GM21423 (cell line): ENCODE data around the gene PIK3CG.
"Not testable (repeated sequence)": the region's sequence is repeated elsewhere in the genome, so short reads cannot be mapped to it uniquely, and the experiment has no call there.

Experiments
- ATAC-seq: cut with Tn5 transposase; IDR thresholded peaks from one replicate; pipeline ENCODE4 v1.9.1; 2021; ENCODE audit warnings: mild to moderate bottlenecking, moderate library complexity; ENCODE audit not compliant: unreplicated experiment

Gene PIK3CG

DNA sequence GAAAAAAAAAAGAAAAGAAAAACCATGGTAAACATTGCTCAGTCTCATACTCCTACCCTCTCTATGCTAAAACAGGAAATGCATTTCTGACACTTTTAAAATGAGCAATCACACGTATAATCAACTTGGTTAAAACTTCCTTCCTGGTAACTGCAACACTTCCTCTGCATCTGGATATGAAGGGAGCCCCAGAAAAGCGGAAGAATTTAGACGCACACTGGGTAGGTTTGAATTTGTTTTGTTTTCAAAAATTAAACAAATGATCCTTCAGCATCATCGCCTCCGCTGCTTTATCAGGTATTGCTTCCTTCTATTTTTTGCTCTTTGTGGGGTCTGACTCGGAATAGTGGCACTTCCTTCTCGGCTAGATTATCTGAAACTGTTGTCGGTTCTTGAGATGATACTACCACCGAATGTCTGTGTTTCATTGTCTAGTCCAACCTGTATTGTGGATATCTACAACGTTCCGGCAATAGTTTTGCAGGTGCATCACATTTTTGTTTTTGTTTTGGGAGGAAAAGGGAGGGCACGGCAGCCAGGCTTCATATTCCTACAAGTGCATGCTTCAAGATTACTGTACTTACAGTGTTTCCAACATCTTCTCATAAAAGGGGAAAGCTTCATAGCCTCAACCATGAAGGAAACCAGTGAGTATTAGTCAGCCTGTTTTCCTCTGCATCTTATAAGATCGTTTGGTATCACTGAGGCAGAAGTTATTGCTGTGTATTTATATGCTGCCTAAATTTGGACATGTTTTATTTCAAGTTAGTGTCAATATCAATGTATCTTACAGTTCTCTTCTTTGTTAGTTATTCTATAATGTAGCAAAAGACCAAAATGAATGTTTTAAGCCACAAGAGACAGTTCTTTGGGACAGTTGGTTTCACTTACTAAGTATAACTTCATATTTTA, at the start of gene PIK3CG:
Gene PIK3CG, plus strand, starts transcription at position 153 of the 912 bp plus-strand sequence. CDS start 2,280 bp downstream, outside the sequence.
- ATAC-seq = peak; percentile 65

DNA sequence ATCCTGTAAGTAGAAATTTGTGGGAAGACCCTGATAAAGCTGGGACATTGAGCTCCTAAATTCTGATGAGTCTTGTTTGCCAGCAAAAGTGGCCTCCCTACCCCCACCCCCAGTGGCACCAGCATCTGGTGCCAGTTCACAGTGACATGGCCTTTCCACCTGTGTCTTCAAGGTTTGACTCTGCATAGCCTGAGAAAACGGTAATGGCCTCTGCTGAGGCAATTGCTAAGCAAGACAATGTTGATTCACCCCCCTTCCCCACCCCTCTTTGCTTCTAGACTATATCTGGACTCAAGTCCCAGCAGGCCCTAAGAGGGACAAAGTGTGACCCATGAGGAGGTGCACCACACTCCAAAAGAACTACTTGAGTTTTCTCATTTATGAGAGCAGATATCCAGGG, 48.0 kb upstream of the PIK3CG start:
- no peak for ATAC-seq

DNA sequence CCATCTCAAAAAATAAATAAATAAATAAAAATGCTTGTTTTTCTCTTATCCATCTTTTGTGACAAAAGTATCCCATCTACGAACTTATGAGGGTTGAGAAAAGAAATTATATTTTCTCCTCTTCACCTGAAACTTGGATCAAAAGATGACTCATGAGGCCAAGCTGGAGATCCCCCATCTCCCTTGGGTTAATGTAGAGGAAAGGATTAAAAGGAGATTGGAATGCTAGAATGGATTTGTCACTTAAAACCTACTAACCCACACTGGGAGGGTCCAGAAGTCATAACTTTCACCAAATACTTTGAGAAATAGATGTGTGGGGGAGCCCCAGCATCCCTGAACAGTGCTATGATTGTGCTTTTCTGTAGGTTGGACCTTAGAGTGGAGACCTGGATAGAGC, 46.3 kb upstream of the PIK3CG start:
- ATAC-seq = no peak

DNA sequence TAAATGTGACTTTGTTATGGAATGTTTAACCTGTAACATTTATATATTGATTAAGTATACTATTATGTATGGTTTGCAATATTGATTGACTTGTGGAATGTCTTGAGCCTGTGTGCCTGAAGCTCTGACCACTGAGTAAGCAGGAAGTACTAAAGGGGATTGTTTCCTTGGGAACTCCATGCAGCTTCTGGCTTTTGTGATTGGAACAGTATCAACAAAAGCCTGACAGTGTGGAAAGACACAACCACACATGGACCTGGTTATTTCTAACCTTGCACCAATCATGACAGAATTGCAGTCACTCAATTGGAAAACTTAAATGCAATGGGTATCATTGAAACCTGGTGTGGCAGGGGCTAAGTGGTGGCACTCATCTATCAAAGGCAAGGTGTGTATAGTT, 45.5 kb upstream of the PIK3CG start:
- no peak for ATAC-seq

DNA sequence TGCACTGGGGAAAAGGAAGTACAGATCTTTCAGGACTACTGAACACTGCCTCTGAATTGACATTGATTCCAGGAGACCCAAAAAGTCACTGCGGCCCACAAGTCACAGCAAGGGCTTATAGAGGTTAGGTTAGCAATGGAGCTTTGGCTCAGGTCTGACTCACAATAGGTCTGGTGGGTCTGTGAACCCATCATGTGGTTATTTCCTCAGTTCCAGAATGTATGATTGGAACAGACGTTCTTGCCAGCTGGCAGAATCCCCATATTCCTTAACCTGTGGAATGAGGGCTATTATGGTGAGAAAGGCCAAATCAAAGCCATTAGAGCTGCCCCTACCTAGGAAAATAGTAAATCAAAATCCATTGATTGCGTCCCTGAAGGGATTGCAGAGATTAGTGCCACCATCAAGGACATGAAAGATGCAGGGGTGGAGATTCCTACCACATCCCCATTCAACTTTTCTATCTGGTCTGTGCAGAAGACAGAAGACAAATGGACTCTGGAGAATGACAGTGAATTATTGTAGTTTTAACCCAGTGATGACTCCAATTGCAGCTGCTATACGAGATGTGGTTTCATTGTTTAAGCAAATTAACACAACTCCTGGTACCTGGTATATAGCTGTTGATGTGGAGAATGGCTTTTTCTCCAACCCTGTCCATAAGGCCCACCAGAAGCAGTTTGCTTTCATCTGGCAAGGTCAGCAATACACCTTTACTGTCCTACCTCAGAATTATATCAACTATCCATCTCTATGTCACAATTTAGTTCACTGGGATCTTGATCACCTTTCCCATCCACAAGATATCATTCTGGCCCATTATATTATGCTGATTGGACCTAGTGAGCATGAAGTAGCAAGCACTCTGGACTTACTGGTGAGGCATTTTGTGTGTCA, 44.5 kb upstream of the PIK3CG start:
- ATAC-seq = no peak

DNA sequence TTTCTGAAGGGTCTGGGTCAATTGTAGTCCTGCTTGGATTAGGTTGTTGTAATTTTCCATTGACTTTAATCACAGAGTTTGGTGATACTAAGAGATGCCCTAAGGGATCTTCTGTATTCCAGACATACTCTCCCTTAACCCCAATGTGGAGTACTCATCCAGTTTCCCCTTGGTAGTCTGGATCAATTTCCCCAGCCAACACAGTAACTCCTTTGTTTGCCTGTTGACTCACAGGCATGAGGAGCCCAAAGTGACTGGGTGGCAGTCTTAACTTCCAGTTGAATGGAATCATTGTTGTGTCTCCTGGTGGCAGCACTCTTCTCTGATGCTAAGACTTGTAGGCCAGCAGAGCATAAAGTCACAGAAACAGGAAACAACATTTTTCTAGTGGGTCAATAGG, 41.5 kb upstream of the PIK3CG start:
- ATAC-seq = no peak

DNA sequence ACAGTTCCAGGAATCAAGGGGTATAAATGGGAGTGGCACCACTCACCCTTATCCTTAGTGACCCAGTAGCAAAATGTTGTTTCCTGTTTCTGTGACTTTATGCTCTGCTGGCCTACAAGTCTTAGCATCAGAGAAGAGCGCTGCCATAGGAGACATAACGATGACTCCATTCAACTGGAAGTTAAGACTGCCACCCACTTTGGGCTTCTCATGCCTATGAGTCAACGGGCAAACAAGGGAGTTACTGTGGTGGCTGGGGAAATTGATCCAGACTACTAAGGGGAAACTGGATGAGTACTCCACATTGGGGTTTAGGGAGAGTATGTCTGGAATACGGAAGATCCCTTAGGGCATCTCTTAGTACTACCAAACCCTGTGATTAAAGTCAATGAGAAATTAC, 40.6 kb upstream of the PIK3CG start:
- no peak for ATAC-seq

DNA sequence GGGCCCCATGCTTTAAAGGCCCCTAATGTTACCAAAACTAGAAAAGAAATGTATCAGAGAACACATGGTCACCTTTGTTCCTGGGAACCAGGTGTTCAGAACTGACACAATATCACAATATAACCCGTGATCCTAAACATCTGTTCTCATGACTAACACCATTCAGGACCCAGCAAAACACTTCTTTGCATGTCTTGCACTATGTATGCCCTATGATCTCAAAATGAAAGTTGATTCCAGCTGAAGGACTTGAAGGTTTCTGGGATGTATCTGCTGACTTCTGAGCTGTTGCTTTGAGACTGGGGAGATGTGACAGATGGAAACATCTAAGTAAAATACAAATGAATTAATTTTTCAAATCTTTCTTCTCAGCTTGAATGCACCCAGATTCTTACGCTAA, 37.5 kb upstream of the PIK3CG start:
- ATAC-seq = no peak

DNA sequence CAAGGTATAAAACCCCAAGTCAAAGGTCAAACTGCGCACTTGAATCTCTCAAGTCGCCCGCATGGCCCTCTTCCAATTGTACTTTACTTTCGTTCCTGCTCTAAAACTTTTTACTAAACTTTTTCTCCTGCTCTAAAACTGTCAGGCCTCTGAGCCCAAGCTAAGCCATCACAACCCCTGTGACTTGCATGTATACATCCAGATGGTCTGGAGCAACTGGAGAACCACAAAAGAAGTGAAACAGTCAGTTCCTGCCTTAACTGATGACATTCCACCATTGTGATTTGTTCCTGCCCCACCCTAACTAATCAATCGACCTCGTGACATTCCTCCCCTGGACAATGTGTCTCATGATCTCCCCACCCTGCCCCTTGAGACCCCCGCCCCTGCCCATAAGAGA, 35.6 kb upstream of the PIK3CG start:
- ATAC-seq = no peak

DNA sequence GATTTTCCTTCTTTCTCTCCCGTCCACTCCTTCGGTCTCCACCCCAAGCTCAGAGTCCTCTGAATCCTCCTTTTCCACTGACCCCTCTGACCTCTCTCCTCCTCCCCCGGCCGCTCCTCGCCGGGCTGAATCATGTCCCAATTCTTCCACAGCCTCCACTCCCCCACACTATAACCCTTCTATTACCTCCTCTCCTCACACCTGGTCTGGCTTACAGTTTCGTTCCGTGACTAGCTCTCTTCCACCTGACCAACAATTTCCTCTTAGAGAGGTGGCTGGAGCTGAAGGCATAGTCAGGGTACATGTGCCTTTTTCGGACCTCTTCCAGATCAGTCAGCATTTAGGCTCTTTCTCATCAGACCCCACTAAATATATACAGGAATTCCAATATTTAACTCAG, 34.2 kb upstream of the PIK3CG start:
- not testable (repeated sequence) for ATAC-seq

DNA sequence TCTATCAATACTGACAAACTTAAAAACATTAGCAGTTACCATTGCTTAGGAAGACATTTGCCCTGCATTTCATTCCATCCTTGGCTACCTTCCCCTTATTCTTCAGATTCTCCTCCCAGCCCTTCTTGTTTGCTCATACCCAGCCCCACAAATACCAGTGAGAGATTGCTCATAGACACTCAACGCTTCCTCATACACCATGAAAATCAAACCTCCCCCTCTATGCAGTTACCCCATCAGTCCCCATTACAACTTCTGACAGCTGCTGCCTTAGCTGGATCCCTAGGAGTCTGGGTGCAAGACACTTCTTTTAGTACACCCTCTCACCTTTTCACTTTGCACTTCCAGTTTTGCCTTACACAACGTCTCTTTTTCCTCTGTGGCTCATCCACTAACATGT, 28.3 kb upstream of the PIK3CG start:
- ATAC-seq = no peak

DNA sequence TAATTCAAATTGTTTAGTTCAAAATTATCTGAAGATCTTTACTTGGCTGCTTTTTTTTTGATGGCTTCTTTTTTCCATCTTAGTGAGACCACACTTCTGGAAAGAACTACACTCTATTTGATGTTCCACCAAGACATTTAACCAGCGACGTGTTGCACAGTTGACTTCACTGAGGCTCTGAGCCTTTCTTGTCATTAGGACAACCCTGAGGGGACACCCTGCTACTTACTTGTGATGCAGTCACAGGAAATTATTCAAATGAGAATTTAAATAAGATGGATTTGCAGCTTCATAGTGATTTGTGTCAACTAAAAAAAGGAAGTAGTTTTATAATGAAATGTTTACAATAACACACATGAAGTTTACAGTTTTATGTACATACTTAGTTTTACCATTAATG, 25.6 kb upstream of the PIK3CG start:
- ATAC-seq = no peak

DNA sequence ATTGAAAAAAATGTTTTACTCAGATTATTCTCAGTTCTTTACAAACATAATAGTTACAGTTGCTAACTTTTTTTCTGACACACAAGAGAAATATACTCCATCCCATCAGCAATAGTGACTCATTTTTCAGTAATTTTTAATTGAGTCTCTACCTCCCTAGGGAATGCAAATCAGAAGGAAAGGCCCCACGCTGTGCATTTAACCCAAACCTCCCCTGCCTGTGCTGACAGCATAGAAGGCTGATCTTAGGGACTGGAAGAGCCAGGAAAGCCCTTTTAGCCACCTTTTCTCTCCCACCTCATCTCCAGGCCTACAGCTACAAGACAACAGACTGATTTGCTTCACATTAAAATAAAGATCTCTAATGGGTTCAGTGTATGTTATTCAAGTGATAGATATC, 24.7 kb upstream of the PIK3CG start:
- no peak for ATAC-seq

DNA sequence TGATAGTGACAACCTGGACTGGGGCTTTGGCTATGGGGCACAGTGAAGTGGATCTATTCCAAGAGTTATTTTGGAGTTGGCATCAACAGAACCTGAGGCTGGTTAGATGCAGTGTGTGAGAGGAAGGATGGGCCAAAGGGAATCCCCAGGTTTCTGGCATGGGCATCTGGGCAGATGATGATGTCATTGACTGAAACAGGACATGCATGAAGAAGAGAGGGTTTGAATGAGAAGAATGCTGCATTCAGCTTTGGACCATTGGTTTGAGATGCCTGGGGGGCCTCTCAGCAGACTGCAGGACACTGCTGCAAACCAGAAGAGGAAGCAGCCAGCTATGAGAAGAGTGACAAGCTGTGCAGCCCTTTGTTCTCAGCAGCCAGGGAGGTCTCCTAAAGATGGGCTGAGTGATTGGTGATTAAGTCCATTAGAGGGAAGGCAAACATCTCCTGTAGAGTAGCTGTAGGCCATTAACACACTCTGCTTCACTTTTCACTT, 23.1 kb upstream of the PIK3CG start:
- no peak for ATAC-seq

DNA sequence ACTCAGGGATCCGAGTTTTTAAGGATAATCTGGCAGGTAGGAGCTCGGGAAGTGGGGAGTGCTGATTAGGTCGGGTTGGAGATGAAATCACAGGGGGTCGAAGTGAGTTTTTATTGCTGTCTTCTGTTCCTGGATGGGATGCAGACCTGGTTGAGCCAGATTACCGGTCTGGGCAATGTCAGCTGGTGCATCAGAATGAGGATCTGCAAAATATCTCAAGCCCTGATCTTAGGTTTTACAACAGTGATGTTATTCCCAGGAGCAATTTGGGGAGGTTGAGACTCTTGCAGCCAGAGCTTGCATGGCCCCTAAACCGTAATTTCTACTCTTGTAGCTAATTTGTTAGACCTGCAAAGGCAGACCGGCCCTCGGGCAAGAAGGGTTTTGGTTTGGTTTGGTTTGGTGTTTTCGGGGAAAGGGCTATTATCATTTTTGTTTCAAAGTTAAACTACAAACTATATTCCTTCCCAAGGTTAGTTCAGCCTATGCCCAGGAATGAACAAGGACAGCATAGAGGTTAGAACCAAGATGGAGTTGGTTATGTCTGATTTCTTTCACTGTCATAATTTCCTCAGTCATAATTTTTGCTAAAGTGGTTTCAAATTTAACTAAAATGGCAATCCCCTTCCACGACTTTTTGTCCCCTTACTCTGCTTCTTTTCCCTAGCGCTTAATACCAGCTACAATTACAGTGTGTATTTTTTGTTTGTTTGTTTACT, 20.6 kb upstream of the PIK3CG start:
- no peak for ATAC-seq

DNA sequence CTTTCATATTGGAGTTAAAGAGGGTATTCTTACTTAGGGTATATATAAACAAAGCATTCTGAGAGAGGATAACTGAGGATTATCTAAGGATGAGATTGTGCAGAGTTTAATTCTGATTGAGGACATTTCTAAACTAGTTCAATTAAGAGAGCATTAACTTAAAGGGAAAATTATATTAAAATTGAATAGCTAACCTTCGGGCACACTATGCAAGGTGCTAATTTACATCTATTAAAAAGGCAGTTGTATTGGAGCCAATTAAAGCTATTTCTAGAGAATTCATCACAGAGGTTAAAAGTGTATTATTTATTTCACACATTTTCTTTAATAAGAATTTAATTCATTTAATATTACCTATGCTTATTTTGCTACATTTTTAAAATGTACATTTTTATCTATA, 17.0 kb upstream of the PIK3CG start:
- no peak for ATAC-seq

DNA sequence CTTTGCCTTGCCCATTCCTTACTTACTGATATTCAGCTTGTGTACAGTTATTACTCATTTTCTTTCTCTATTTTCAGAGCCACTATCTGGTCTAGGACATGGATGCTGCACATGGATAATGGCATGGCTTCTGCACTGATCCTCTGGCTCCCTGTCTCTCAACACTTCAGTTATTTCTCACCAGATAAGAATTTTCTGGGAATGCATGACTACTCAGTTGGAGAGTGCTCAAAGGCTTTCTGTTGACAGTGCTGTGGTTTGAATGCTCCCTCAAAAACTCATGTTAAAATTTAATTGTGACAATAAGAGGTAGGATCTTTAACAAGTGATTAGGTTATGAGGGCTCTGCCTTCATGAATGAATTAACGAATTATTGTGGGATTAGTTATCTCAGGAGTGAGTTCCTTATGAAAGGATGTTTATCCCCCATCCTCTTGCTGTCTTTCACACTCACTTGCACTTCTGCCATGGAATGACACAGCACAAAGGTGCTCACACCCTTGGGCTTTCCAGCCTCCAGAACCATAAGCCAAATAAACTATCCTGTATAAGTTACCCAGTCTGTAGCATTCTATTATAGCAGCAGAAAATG, 16.1 kb upstream of the PIK3CG start:
- no peak for ATAC-seq

DNA sequence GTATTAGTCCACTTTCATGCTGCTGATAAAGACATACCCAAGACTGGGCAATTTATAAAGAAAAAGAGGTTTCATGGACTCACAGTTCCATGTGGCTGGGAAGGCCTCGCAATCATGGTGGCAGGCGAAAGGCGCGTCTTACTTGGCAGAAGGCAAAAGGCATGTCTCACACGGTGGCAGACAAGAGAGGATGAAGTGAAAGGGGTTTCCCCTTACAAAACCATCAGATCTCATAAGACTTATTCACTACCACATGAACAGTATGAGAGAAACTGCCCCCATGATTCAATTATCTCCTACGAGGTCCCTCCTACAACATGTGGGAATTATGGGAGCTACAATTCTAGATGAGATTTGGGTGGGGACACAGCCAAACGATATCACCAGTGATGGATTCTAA, 13.4 kb upstream of the PIK3CG start:
- ATAC-seq = not testable (repeated sequence)

DNA sequence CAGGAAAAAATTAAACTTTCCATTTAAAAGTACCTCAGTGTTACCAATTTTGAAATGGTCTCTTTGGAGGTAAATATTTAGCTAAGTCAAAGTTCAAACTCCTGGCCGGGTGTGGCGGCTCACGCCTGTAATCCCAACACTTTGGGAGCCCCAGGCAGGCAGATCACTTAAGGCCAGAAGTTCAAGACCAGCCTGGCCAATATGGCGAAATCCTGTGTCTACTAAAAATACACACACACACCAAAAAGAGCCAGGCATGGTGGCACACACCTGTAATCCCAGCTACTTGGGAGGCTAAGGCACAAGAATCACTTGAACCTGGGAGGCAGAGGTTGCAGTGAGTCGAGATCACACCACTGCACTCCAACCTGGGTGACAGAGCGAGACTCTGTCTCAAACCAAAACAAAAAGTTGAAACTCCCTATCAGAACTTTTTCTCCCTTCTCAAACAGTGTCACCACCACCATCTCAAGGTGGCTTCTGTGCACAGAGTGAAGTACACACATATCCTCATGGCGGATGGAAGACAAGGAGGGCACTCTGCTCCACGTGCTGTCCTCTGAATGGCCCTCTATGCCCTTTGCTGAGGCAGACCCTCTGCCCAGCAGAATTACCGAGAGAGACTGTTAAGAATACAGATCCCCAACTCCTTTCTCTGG, 11.7 kb upstream of the PIK3CG start:
- ATAC-seq = no peak

DNA sequence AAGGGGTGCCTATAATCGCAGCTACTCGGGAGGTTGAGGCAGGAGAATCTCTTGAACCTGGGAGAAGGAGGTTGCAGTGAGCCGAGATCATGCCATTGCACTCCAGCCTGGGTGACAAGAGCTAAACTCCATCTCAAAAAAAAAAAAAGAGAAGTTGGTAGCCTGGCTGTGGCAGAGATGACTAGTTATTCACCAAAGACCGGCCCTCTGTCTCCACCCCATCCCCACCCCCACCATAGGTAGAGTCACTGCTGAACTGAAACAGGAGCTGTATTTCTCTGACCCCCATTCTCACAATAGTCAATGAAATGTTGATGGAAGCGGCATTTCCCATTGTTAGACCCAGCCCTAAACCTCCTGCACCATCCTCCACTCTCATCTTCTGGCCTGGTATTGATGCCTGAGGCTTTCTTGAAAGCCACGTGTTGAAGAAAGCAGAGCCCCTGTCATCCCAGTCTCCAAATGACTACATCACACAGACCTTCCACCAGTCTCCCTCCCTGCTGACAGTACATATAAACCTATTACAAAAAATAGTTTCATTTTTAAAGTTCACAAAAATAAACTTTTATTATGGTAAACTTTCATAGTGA, 9.4 kb upstream of the PIK3CG start:
- no peak for ATAC-seq
